Stimulated activated CD8-positive, alpha-beta memory T cell treated with anti-CD3 and anti-CD28 coated beads, Interleukin-7, amount 100 ng/mL, for 4 hours (primary cell): Measurements from ENCODE around the gene C9orf72.
"Not testable (repeated sequence)": the region's sequence is repeated elsewhere in the genome, so short reads cannot be mapped to it uniquely, and the experiment has no call there.

Source experiments
- DNase-seq, 2 donors: peaks; one replicate each; pipeline ENCODE4 v3.0.0-alpha.2; 2020; ENCODE audit warnings: low read depth in 2 of 2

The C9orf72 gene

DNA sequence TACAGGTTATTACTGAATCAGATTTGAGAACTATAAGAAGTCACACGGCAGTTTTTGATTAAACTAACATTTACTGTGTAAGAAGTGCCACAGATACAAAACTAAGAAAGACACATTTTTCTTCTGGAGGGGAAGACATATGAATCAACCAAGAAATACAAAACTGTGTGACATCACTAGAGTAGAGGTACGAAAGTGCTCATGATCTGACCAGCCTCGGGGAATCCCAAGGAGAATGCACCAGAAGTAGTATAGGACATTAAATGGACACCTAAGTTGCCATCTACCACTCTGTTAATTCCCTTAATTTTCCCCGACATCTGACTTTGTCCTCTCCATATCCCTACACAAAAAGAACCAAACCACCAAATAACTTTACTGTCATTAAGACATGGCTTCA is 54.5 kb downstream of the C9orf72 start:
- no peak for DNase-seq

DNA sequence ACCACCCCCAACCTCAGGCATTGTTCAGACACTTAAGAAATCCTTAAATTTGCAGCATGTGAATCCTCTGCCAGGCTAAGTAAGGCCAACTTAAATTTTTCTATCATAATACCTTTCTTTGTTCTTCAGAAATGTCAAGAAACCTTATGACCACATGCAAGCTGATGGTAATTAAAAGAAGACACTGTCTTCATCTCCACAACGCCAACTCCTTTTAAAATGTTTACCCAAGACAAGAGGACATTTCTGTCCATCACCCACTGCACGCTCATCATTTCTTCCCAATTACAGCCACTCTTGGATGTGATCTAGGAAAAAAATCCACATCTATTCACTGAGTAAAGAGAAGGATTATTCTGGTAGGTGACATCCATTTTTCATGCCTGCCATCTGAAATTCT is 55.3 kb downstream of the C9orf72 start:
- no peak for DNase-seq

DNA sequence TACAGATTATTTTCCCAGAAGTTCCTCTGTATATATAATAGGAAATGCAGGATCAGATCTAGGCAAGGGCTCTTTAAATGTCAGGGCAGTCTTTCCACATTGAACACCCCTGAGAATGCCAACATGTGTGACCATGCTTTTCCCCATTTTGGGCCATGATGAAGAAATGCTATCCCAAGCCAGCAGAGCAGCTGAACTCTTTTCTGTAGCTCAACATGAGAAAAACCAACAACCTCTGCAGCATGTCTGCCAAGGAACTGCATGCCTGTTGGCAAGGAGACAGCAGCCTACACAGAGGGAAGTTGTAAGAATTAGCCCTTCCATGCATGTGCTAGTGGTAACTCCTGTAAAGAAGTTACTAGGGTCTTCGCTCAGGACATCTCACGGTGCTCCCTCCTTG is 58.7 kb downstream of the C9orf72 start:
- no peak for DNase-seq

DNA sequence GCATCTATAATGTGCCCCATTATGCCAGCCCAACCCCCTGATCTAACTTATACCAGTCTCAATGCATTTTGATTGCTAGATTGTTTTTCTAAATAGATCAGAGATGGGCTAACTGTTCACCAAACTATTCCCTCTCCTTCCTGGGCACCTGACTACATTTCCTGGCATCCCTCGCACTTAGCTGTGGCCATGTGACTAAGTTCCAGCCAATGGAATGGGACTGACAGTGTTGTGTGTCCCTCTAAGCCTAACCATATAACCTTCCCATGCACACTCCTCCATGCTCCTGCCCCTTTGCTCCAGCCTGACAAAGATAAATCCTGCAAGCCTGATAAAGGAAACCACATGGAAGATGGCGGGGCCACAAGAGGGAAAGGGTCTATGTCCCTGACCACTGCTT is 61.5 kb downstream of the C9orf72 start:
- no peak for DNase-seq

DNA sequence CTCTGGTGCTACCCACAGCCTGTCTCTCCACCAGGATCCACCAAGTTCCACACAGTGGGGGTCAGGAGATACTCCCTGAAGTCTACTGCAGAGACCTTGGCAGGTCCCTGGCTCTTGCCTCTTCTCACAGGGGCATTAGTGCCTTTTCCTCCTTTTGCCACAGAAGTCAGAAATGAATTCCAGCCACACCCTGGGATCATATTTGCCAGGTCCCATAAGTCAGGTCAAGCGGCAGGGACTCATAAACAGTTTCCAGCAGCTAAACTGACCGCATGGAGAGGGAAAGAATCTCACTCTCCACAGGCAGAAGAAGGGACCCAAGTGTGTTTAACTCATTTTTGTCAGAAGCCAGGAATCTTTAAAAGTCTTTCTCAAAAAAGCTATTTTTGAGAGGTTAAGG is 62.5 kb downstream of the C9orf72 start:
- no peak for DNase-seq

DNA sequence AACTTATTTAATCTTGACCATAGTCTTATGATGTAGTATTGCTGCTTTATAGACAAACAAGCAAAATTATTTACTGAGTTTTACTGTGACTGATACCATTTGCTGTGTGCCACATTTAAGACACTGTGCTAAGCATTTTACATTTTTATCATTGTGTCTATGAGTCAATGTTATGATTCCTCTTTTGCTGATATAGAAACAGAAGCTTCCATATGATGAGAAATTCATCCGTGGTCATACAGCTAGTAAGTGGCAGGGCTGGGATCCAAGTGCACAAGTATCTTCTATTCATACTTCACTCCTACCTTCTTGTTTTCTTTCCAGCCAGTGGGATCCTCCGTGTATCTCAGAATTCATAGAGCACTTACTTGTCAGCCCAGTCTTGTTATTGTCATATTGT is 66.3 kb downstream of the C9orf72 start:
- no peak for DNase-seq

DNA sequence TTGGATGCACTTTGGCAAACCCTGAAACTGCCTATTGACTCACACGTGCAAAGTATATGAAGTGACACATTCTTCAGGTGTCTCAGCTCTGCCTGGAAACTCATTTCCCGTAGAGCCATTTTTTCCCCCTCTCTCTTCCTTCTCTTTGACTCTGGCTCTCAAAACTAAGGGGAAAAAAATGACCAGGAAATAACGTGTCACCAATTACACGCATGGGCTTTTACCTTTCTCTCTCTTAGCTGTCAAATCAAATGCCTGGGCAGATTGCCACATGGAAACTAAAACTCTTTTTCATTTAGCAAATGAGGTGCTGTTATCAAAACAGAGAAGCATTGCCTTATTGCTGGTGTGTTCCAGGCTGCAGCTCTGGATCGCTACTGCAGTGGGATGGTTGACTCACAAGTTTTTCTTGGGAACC is 67.5 kb downstream of the C9orf72 start:
- no peak for DNase-seq

DNA sequence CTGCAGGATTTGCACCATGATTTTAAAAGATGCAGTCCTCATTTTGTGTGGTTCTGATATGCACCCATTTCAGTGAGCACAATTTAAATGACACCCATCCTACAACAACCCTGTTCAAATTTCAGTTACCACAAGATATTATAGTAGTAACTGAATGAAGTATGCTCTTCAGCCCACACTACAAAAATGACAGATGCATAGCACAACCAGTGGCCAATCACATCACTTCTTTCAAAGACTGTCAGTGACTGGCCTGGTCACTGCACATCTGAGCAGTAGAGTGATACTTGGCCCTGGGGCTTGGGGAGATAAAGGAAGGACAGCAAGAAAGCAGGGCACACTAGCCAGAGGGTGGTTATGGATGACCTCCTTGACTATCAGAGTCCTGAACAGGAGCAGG is 69.0 kb downstream of the C9orf72 start:
- no peak for DNase-seq

DNA sequence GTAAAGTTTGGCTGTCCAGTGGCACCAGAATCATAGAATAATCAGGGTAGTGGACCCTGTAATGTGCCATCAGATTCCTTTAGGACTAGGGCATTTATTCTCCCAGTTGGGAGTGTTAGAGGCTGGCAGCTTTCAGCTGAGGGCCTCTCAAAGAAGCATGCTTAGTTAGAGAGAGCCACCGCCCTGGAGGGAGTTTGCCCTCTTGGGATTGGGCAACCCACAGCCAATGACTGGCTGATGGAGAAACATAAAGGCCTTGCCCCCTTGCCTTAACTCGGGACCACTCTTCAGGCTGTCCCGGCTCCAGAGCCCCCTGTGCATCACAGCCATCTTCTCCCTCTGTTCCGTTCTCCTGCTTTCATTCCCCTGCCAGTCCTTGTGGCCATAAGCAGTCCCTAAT is 69.7 kb downstream of the C9orf72 start:
- DNase-seq: no peak

DNA sequence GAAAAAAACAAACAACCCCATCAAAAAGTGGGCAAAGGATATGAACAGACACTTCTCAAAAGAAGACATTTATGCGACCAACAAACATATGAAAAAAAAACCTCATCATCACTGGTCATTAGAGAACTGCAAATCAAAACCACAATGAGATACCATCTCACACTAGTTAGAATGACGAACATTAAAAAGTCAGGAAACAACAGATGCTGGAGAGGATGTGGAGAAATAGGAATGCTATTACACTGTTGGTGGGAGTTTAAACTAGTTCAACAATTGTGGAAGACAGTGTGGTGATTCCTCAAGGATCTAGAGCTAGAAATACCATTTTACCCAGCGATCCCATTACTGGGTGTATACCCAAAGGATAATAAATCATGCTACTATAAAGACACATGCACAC is 72.4 kb downstream of the C9orf72 start:
- not testable (repeated sequence) for DNase-seq

DNA sequence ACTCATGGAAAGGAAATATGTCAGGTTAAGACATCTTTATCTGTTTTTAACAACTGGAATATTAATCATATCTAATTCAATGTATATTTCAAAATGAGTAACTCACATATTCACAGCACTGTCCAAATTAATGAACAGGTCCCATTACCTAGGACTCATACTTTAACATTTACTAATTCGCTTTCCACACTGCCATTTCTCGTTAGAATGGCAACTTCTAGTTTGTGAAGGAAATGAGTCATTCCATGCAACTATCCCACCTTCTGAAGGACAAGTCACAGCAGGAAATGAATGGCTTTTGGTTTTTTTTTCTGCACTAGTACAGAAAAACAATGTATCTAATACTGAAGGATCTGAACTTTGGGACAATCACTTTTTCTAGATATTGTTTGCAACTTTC is 73.8 kb downstream of the C9orf72 start:
- no peak for DNase-seq

DNA sequence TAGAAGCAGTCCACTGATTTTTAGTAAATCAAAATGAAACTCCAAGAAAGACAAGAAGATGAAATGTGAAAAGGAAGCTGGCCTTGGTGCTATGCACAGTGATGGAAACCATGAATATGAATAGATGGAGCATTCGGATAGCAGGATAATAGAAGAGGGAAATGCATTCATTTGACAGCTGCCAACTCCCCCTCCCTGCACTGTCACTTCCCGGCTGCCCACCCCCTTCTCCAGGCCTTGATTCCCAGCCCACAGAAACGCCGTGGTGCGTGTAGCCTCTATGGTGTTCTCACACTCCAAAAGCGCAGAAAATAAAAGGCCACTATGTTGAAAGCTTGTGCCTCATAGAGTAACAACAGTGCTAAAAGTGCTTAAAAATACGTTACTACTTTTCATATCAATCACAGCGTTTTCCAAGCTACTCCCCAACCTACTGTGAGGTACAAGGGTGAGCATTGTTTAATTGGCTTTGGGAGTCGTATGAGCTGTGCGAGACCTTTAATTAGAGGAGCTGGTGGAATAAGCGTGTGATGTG is 75.3 kb downstream of the C9orf72 start:
- no peak for DNase-seq
